ENCODE results near the gene SEMA4G.

- TF ChIP-seq CTCF (IDR thresholded peaks at IDR 0.05; ENCODE audit: low read depth, low read length) (no peak), EZH2phosphoT487 (IDR thresholded peaks at IDR 0.05; ENCODE audit: low read depth) (no peak)
Measured at GRCh38 chr10:100981178-100981772, 12.0 kb downstream of the SEMA4G start.

All from OCI-LY3 (cell line).